ENCODE measurements around the gene CD79A.
"Not testable (repeated sequence)": the region's sequence is repeated elsewhere in the genome, so short reads cannot be mapped to it uniquely, and the experiment has no call there.

Gene CD79A

DNA sequence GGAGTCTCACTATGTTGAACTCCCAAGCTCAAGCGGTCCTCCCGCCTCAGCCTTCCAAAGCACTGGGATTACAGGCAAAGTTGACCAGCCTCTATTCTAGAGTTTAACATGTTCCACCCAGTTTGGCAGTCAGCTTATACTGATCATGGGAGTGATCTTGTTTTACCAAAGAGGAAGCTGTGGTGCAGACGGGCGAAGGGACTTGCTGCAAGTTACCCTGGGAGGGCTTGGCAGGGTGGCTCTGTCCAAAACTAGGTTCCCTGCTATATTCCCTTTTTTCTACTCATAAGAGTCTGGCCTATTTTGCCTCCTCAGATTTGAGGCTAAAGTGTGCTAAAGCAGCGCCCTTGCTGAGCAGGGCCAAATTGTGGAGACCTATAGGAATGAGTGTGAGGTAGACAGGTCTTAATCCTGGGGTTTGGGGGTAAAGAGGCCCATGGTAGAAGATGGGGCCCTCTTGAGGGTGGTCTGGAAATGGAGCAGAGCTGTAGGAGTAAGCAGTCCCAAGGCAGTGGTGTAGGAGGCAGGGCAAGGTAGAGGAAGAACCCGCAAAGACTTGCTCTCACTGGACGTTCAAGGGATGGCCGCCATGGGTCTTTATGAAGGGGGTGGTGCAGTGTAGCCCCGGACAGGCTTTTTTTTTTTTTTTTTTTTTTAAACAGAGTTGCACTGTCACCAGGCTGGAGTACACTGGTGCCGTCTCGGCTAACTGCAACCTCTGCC, 13.7 kb upstream of the CD79A start:
- no peak for DNase-seq

DNA sequence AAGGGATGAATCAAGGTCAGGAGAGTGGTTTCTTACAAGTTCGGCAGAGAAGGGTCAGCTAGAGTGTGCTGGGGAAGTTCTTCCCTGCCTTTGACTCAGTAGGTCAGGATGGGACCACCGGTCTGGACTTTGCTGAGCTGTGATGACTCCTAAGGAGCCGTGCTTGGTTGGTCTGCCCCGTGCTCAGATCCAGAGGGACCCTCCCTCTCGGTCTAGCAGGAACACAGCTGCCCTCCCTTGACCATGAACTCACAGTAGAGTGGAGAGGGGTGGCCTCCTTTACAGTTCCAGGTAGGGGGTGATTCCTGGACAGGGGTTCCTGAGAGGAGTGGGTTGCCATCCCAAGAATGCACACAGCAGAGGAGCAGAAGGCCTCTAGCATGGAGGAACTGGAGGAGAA, 12.7 kb upstream of the CD79A start:
- no peak for DNase-seq

DNA sequence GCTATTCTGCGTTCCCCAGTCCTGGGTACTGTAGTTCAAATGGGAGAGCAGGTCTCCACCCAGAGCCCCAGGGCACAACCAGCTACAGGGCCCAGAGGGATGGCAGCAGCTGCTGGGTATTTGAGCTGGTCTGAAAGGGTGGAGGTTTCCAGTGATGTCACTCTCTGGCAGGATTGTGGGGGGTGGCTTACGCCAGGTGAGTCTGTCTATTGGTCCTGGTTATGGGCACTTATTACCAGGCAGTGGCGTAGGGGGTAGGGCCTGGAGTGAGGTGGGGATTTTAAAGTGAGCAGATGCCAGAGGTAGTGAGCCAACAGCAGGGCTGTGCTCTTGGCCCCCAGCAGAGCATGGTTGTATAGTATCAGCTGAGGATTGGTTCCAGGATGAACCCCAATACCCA, 10.8 kb upstream of the CD79A start:
- no peak for DNase-seq

DNA sequence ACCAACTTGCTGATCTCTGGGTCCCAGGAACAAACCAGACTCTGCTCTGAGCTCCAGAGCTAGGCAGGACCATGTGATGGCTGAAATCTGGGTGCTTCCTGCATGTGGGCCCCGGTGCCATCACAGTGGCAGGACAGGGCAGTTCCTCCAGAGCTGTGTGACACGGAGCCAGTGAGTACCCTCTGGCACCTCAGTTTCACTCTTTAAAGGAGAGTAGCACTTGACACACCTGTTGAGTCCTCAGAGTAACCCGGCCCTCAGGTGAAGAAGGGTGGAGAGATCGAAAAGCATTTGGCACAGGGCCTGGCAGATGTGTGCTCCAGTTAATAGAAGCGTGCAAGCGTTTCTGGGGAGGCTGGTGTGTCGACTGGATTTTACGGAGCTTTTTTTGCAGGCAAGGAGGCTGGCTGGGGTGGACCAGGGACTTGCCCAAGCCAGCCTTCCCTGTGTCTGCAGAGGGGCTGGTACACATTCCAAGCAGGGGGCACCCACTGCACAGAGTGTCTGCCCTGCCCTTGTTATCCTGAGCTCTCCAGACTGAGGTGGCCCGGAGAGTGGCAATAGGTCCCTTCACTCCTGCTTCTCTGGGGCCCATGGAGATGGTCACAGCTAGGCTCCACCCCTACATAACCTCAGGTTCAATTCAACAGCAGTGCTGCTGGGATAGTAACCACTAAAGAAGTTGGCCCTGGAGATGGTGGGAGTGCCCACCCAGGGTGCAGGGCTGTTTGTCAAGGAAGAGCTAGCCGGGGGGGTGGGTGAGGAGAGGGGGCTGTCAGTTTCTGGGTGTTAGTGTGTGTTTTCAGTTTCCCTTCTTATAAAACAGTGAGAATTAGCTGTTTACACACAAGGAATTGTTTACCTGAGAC, 8.7 kb upstream of the CD79A start:
- no peak for DNase-seq

GRCh38 chr19:41868989-41869300, 8.1 kb upstream of the CD79A start:
- DNase-seq: no peak

DNA sequence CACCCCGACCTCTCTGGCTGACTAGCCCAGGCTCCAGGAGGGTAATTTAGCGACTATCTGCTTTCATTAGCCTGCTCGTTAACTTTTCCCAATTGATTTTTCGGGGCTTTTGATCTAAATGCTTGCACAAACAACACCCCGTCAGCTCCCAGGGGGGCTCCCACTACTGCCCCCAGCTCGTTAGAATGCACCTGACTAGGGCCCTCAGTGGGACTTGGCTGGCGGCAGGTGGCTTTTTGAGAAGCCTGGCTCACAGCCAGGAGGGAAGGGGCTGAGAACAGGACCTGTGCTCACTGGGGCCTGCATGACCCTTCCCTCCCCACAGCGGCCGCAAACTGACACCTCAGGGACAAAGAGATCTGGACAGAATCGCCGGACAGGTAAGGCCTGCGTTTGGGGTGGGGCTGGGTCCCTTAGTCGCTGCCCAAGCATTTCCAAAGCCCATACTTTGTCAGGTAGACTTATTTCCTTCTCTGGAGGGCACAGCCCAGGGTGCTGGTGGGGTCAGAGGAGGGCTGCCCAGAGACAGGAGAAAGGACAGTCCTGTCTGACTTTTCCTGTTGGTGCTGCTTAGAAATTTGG, 7.6 kb upstream of the CD79A start:
- DNase-seq: no peak

DNA sequence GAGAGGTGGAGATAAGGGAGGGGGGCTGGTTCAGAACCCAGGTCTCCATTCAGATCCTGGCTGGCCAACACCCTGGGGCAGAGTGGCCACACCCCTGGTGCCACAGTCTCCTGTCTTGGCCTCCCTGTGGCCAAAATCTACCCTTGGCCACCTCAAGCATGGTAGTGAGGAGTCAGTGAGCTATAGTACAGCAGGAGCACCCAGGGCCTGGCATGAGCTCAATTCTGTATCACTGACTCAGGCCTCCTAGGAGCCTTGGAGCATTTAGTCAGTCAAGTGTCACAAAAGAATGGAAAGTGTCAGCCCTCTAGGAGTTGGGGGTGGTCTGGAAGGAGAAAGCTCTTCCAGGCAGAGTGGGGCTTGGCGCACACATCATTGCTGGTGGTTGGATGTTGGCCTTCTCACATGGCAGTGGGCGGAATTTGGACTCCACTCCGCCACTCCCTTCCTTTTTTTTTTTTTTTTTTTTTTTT, 6.6 kb upstream of the CD79A start:
- DNase-seq: no peak

DNA sequence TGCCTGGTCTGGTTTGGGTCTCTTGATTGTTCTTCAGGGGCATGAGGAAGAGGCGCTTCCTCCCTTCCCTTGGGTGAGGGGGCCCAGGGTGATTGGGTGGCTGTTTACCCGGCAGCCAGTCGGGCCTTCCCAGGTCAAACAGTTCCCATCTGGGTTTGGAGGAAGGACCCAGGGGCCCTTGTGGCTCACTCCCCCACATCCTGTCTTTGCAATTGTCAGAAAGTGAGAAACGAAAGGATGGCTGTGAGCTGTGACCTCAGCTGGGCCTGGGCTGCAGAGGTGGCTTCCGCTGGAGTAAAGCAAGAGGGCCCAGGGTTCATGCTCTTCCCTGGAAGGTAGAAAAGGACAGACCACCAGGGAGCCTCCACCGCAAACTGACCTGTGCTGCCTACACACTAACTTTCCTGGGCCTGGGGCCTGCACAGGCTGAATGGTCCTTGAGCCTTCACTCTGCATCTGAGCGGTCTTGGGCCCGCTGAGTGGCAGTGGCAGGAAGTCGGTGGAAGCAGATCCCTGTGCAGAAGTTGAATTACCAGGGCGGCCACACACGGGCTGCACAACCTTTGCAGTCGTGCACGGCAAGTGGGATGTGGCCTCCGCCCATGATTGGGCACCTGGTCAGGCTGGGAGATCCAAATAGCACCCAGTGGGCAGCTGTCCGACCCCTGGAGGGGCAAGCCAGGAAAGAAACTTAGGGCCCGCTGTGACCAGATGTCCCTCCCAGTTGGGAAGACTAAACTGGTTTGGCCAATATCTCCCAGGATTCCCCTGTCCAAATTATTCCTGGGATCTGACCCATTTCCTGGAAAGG, 5.3 kb upstream of the CD79A start:
- DNase-seq: peak; percentile 57

DNA sequence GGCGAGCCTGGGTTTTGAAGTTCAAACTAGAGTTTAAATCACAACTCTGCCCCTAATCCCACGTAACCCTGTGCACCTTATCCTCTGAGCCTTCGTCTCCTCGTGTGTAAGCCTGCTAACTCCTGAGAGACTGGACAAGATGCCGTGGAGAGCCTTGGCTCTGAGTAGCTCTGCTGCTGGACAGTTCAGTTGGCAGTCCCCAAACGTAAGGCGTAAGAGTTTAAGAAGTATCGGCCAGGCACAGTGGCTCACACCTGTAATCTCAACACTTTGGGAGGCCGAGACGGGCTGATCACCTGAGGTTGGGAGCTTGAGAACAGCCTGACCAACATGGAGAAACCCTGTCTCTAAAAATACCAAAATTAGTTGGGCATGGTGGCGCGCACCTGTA, 4.7 kb upstream of the CD79A start:
- no peak for DNase-seq

GRCh38 chr19:41872775-41873647, 4.1 kb upstream of the CD79A start:
- DNase-seq: peak; percentile 66 to 70

DNA sequence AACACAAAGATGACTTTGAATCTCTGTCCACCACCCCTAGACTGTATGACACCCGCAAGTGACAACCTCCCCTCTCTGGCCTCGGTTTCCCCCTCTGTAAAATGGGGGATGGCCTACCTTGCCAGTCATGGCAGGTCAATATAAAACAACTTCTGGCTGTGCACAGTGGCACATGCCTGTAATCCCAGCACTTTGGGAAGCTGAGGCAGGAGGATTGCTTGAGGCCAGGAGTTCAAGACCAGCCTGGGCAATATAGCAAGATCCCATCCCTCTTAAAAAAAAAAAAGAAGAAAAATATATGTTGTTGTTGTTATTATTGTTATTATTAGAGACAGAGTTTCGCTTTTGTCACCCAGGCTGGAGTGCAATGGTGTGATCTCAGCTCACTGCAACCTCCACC, 1.1 kb upstream of the CD79A start:
- not testable (repeated sequence) for DNase-seq

- no peak for DNase-seq
Observed at GRCh38 chr19:41877916-41878905, 1.1 kb downstream of the CD79A start.

- no peak for DNase-seq
Observed at GRCh38 chr19:41879080-41879479, 2.0 kb downstream of the CD79A start.

- no peak for DNase-seq
Observed at GRCh38 chr19:41879670-41880328, 2.7 kb downstream of the CD79A start.

DNA sequence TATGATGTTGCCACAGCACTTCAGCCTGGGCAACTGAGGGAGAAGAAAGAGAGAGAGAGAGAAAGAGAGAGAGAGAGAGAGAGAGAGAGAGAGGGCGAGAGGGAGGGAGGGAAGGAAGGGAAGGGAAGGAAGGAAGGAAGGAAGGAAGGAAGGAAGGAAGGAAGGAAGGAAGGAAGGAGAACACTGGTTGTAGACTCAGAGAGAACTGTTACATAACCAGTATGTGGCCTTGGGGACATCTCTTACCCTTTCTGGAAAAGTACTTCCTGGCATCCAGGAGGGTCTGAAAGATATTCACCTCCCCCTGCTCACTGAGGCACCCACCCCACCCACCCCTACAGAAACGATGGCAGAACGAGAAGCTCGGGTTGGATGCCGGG, 3.2 kb downstream of the CD79A start:
- DNase-seq: no peak

DNA sequence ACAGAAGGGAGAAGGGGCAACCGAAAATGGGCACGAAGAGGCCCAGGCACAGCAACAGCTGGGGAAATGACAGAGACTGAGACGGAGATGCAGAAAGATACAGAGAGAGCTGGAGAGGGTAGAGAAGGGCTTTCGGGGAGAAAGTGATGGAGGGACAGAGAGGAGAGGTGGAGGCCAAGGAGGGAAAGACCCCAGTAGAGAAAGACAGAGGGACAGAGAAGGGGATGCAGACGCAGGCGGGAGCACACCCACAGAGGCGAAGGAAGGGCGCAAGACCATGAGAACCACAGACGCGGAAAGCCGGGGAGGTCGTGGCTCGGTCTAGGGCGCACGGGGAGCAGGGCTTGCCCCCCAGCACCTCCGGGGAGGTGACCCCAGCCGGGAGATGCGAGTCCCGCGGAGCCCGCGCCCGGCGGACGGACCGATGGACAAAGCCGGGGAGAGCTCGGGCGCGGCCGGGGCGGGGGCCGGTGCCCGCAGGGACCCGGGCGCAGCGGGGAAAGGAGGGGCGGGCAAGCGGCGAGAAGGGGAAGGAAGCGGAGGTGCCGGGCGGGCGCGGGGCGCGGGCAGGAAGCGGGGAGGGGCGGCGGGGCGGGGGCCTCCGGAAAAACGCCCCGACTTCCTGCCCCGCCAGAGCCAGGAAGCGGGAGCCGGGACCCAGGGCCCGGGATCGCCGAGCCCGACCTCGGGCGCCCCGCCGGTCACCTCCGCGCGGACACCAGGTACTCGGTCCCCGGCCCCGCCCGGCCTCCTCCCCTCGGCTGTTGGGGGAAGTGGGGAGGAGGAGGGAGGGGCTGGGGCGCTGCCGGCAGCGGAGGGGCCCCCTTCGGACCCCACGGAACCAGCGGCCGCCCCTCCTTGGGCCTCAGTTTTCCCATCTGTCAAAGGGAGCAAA, 5.7 kb downstream of the CD79A start, which contains the start of gene ARHGEF1:
Gene ARHGEF1 (plus strand): TSS at position 617 of the 895 bp plus-strand sequence. CDS start 4,899 bp downstream, outside the sequence.
- no peak for DNase-seq

GRCh38 chr19:41883463-41883820, 6.4 kb downstream of the CD79A start:
- no peak for DNase-seq

GRCh38 chr19:41883821-41884733, 7.0 kb downstream of the CD79A start:
- DNase-seq: peak; percentile 82 to 86
